AG04449 (cell line): ENCODE data around the gene NAPA.

Experiments
- CTCF ChIA-PET: fragments of 350-600 bp; formaldehyde crosslinking; extraction: SDS; loops from one replicate; lab custom pipeline; 2021; ENCODE audit warnings: antibody characterized with exemption; lab: Yijun Ruan, JAX
- POLR2A ChIA-PET: fragments of 400-600, 350-600 bp; formaldehyde crosslinking; extraction: SDS; loops from one replicate; lab custom pipeline; 2020; ENCODE audit warnings: antibody characterized with exemption, inconsistent platforms; lab: Yijun Ruan, JAX
- DNase-seq: peaks from one replicate; pipeline ENCODE4 v3.0.0-alpha.2; 2010; ENCODE audit warnings: low read depth, low spot score
- H3K4me3 ChIP-seq: 2 replicates; pipeline ENCODE4 v1.5.1; 2011; ENCODE audit warnings: low read depth, mild to moderate bottlenecking, control low read depth, low read length
- CTCF ChIP-seq: IDR thresholded peaks from one replicate; pipeline ENCODE4 v1.5.1; 2011; ENCODE audit warnings: mild to moderate bottlenecking, moderate library complexity, low read length, control low read depth, inconsistent platforms; ENCODE audit not compliant: insufficient read depth; ENCODE audit errors: missing control alignments

The NAPA gene

GRCh38 chr19:47470447-47471195 is 44.2 kb downstream of the NAPA start:
- ChIA-PET CTCF (no interaction called here), POLR2A (no interaction called here)
- no peak for TF ChIP-seq CTCF
- DNase-seq: no peak
- H3K4me3 ChIP-seq: no peak overlapping the region

DNA sequence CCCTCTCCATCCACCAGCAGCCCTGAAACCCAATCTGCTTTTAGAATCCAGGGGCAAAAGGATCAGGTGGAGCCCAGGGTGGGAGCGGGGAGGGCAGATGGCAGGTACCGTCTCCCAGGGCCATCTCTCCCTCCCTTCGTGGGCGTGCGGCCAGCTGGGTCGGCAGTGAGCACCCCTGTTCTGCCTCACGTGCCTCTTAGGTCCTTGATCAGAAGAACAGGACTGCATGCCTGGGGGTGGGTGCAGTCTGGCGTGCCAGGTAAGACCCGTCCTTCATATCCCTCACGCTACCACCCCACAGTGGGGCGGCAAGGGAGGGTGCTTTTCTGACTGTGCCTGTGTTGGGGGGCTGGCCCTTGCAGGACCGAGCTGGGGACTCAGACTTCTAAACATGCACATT is 45.1 kb downstream of the NAPA start:
- no peak overlapping the region for H3K4me3 ChIP-seq
- no peak for DNase-seq
- ChIA-PET POLR2A (no interaction called here), CTCF (no interaction called here)
- TF ChIP-seq CTCF: no peak

GRCh38 chr19:47469363-47469700 is 45.5 kb downstream of the NAPA start:
- no peak for TF ChIP-seq CTCF
- H3K4me3 ChIP-seq: no peak overlapping the region
- POLR2A ChIA-PET: no interaction called here
- no peak for DNase-seq
- CTCF ChIA-PET: interaction anchor here (1.2 kb wide), 1 partner anchor 33 kb away, joined by 3 read pairs; no protein-coding TSS in a partner anchor

GRCh38 chr19:47467914-47468313 is 46.9 kb downstream of the NAPA start:
- DNase-seq: no peak
- no peak overlapping the region for H3K4me3 ChIP-seq
- TF ChIP-seq CTCF: no peak
- ChIA-PET POLR2A (no interaction called here), CTCF (interaction anchor here (0.9 to 1.0 kb wide), 2 partner anchors 40 to 232 kb away, joined by 3 to 5 read pairs; no protein-coding TSS in a partner anchor)

GRCh38 chr19:47465957-47466356 is 48.9 kb downstream of the NAPA start:
- ChIA-PET POLR2A (no interaction called here), CTCF (no interaction called here)
- no peak for TF ChIP-seq CTCF
- H3K4me3 ChIP-seq: no peak overlapping the region
- no peak for DNase-seq

DNA sequence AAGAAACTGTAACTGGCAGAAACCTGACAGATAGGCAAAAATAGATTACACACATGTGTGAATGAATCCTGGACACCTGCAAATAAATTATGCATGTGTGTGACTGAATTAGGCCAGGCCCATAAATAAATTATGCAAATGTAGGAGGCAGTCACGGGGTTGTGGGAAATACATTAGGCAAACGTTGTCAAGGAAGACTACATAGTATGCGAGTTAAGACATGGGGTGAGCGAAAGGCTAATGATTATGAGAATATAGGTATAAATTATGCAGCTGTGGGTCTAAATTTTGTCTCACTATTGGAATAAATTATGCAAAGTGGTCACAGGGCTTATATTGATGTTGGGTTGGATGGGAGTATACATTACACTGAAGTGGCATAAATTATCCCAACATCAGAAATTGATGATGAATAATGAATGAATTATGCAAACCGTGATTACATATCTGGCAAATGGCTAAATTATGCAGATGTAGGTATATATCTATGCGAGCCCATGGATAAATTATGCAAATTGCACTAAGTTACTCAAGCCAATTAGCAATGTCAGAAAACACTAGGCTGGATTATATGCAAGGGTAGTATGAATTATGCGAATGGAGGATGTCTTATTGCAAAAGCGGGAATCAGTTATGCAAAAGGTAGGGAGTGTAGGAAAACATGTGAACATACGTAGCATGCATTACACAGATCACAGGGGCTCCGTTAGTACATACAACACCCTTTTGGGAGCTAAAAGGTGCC is 50.0 kb downstream of the NAPA start:
- no peak for TF ChIP-seq CTCF
- ChIA-PET POLR2A (no interaction called here), CTCF (interaction anchor here (1.1 to 1.3 kb wide), 3 partner anchors 12 to 26 kb away, joined by 3 read pairs; partner anchors contain the start of gene KPTN)
- no peak overlapping the region for H3K4me3 ChIP-seq
- no peak for DNase-seq
